GM21717 (cell line): Measurements from ENCODE around the gene EBI3.
"Not testable (repeated sequence)": the region's sequence is repeated elsewhere in the genome, so short reads cannot be mapped to it uniquely, and the experiment has no call there.

ENCODE experiments used
- ATAC-seq: cut with Tn5 transposase; IDR thresholded peaks from one replicate; pipeline ENCODE4 v1.9.1; 2021; ENCODE audit warnings: mild to moderate bottlenecking, moderate library complexity; ENCODE audit not compliant: unreplicated experiment

The EBI3 gene

DNA sequence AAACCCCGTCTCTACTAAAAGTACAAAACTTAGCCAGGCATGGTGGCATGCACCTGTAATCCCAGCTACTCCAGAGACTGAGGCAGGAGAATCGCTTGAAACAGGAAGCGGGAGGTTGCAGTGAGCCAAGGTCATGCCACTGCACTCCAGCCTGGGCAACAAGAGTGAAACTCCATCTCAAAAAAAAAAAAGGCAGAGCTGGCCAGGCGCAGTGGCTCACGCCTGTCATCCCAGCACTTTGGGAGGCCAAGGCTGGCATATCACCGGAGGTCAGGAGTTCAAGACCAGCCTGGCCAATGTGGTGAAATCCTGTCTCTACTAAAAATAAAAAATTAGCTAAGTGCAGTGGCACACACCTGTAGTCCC is 45.0 kb downstream of the EBI3 start:
- ATAC-seq: not testable (repeated sequence)

DNA sequence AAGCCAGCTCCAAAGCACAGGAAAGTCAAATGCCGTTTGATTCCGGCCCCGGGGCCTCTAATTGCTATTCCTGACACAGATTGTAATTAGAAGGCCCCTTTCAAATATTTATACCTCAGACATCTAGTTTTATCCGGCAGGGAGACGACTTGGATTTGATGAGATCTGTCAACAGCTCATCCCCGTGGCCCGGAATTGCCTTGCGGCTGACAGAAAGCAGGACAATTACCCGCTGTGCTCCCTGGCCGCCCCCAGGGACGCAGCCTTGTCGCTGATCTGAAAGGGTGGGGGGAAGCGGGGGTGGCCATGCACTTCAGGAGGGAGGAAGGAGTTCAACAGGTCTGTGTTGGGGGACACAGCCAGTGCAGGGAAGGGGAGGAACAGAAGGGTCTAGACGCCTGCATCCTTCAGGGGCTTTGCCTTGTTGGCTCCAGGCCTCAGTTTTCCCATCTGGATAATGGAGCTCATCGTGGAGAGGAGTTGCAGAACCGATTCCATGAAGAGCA is 47.9 kb downstream of the EBI3 start:
- ATAC-seq: no peak

DNA sequence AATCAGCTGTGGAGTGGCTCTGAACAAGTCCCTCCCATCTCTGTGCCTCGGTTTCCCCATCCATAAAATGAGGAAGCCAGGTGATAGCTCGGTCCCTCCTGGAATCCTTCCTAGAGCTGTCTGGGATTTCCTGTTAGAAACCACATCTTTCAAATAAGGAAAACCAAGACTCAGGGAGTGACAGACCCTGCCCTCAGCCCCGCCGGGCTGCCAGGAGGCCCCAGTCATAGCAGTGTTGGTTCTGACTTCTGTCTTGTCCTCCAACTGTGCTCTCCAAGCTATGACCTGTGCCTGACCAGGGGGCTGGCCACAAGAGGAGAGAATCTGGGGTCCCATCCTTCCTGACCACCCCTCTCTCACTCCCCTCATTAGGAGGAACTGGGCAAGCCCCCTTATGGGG is 48.7 kb downstream of the EBI3 start:
- no peak for ATAC-seq

DNA sequence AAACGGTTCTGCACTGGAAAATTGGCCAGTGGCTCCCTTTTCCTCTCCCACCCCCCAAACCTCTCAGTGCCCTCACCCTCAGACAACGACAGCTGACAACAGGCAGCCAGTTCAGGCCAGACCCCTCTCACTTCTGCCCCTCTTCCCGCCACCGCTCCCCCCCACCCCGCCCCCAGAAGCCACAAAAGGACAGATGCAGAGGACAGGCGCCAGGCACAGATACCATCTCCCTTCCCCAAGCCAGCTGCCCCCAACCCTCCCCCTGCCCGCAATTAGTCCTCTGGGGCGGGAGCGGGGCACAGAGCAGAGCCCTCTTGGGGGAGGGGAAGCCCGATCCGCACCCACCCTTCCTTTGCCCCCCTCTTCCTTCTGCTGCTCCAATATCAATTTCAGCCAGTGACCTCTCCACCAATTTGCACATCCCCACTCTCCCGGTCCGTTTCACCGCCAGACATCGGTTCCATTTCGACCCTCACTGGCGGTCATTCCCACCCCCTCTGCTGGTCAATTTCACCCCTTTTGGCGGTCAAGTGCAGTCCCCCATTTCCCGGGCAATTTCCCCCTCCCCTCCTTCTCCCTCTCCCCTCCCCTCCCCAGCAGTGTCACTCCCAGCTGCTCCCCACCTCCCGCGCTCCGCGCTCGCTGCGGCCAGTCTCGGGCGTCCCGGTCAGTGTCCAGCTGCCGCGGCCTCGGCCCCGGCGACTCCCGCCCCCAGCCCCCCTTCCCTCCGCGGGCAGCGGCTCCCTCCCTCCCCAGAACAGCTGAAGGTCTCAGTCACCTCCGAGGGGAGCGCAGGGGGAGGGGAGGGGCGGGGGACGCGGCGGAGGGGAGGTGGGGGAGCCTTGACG is 49.3 kb downstream of the EBI3 start, which contains the start of gene SHD:
SHD (plus strand) TSS at position 848 of the 848 bp plus-strand sequence. CDS start 798 bp downstream, outside the sequence.
- ATAC-seq: no peak

DNA sequence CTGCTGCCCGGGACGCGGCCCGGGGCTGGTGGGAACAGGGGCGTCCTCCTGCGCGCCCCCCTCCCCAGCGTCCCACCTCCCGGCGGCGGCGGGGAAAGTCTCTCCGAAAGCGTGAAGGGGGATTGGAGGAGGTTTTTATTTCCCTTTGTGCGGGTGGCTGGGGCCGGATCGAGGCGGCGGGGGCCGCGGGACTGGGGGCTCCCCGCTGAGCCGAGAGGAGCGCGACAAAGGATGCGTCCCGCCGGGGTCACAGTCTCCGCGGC is 49.9 kb downstream of the EBI3 start:
- no peak for ATAC-seq

DNA sequence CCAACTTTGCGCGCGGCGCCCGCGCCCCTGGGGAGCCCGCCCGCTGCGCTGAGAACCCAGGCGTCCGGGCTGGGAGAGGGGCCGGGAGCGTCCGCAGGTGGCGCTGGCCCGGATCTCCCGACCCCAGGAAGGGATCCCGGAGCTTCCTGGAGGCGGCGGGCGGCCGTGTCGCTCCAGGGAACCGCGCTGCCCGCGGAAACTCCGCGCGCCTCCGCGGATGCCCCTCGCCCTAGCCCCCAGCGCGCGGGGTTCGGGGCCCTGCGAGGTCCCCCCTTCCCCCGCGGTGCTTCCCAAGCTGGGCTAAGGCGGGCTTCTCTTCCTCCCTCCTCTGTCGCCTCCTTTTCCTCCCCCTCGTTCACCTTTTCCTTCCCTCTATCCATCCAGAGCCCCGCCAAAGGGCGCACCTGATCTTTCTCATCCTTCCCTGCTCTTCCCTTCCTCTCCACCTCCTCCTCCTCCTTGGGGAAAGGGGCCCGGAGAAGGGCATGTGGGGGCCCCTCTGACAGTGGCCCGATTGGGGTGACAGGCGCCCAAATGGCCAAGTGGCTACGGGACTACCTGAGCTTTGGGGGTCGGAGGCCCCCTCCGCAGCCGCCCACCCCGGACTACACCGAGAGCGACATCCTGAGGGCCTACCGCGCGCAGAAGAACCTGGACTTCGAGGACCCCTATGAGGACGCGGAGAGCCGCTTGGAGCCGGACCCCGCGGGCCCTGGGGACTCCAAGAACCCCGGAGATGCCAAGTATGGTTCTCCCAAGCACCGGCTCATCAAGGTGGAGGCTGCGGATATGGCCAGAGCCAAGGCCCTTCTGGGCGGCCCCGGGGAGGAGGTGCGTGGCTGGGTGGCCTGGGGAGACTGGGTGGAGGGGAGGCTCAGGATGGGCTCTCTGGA is 50.5 kb downstream of the EBI3 start:
- ATAC-seq: no peak

DNA sequence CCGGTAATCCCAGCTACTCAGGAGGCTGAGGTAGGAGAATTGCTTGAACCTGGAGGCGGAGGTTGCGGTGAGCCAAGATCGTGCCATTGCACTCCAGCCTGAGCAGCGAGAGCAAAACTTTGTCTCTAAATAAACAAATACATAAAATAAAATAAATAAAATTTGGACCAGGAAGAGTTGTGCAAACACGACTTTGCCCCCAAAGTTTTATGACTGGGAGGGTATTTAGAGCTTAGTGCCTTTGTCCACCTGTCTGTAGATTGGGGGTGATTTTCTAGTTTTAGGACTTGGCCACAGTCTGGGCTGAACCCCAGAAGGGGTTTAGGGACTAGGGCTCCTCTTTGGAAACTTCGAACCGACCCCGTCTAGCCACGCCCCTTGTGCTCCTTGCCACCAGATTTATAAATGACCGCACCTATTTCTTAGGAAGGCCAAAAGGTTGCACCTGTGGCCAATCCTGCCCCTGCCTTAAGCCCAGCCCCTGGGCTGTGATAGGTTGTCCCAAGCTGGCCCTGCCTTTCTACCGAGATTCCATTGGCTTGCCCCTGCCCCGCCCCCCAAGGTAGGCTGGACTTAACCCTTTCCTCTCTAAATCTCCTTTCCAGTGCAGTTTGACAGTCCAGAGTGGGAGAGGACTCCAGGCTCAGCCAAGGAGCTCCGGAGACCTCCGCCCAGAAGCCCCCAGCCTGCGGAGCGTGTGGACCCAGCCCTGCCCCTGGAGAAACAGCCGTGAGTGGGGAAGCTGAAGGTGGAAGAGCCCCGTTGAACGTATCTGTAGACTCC is 55.0 kb downstream of the EBI3 start:
- no peak for ATAC-seq

DNA sequence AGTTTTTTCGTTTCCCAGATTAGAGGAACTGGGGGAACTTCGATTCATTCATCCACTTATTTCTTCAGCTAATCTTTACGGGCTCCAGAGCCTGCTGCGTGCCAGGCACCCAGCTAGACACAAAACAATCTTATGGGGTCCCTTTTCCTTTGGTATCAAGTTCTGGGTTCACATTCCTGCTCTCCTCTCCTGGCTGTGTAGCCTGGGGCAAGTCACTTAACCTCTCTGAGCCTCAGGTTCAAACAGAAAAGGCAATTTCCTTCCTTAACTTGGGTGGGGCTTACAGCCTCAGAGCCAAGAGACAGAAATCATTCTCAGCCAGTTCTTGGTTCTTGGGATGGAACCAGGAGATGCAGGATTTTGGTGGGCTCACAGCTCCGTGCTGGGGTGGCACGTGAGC is 55.7 kb downstream of the EBI3 start:
- ATAC-seq: no peak

DNA sequence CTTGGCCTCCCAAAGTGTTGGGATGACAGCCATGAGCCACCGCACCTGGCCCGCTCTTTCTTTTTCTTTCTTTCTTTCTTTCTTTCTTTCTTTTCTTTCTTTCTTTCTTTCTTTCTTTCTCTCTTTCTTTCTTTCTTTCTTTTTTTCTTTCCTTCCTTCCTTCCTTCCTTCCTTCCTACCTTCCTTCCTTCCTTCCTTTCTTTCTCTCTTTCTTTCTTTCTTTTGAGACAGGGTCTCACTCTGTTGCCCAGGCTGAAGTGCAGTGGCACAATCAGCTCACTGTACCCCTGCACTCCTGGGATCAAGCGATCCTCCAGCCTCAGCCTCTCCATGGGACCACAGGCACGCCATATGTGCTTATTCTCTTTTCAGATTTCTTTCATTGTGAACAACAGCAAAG is 56.8 kb downstream of the EBI3 start:
- not testable (repeated sequence) for ATAC-seq
